Measurements from ENCODE around the gene DEXI.

GRCh38 chr16:10926867-10927266 is 15.4 kb downstream of the DEXI start:
- no peak for TF ChIP-seq CTCF (IDR thresholded peaks at IDR 0.05)
- no peak for TF ChIP-seq POLR2AphosphoS5 (IDR thresholded peaks at IDR 0.05)
